HG03469 (cell line): ENCODE data around the gene ADNP.

Experiments used
- ATAC-seq: cut with Tn5 transposase; IDR thresholded peaks from one replicate; pipeline ENCODE4 v1.9.1; 2021; ENCODE audit warnings: mild to moderate bottlenecking, moderate library complexity, moderate number of reproducible peaks; ENCODE audit not compliant: unreplicated experiment

The ADNP gene

GRCh38 chr20:50874111-50874757, 57.0 kb downstream of the ADNP start:
- no peak for ATAC-seq

GRCh38 chr20:50873585-50873984, 57.7 kb downstream of the ADNP start:
- no peak for ATAC-seq

- no peak for ATAC-seq
Measured at GRCh38 chr20:50872560-50873425, 58.4 kb downstream of the ADNP start.

- no peak for ATAC-seq
Measured at GRCh38 chr20:50870561-50871161, 60.6 kb downstream of the ADNP start.

- ATAC-seq, result no peak
Measured at GRCh38 chr20:50868509-50869495, 62.4 kb downstream of the ADNP start.

- no peak for ATAC-seq
Measured at GRCh38 chr20:50867805-50868204, 63.4 kb downstream of the ADNP start.

- no peak for ATAC-seq
Measured at GRCh38 chr20:50866831-50867230, 64.4 kb downstream of the ADNP start.

- no peak for ATAC-seq
Measured at GRCh38 chr20:50866036-50866685, 65.1 kb downstream of the ADNP start.

- ATAC-seq, result no peak
Measured at GRCh38 chr20:50865591-50865990, 65.6 kb downstream of the ADNP start.

GRCh38 chr20:50865114-50865513, 66.1 kb downstream of the ADNP start:
- no peak for ATAC-seq

- no peak for ATAC-seq
Measured at GRCh38 chr20:50862546-50862945, 68.7 kb downstream of the ADNP start.

- ATAC-seq, result no peak
Measured at GRCh38 chr20:50861012-50861411, 70.2 kb downstream of the ADNP start.

GRCh38 chr20:50859161-50859560, 72.1 kb downstream of the ADNP start:
- no peak for ATAC-seq

GRCh38 chr20:50858525-50858924, 72.7 kb downstream of the ADNP start:
- no peak for ATAC-seq

GRCh38 chr20:50857348-50857747, 73.9 kb downstream of the ADNP start:
- no peak for ATAC-seq

- ATAC-seq, result no peak
Measured at GRCh38 chr20:50856475-50857041, 74.7 kb downstream of the ADNP start.

GRCh38 chr20:50855498-50856474, 75.5 kb downstream of the ADNP start:
- ATAC-seq, result no peak

GRCh38 chr20:50854506-50855249, 76.6 kb downstream of the ADNP start:
- ATAC-seq, result no peak
